Ascending aorta (tissue), 2 donors: Measurements from ENCODE around the gene DNMT1. TPM values are rescaled to one million over a fixed set of nuclear protein-coding genes. Genes with fewer than 3 reads are reported as not detected.

Source experiments
- DNase-seq, 2 donors: peaks; one replicate each; pipeline ENCODE4 v3.0.0-alpha.2; 2019; ENCODE audit warnings: low spot score in 2 of 2
- H3K27ac ChIP-seq, 2 donors: fragments of 200-600 bp; sonication (generic); one replicate each; pipeline ENCODE4 v1.5.1; 2016 to 2017; ENCODE audit warnings: mild to moderate bottlenecking in 1 of 2
- H3K27me3 ChIP-seq: fragments of 200-600 bp; sonication (generic); one replicate; pipeline ENCODE4 v1.5.1; 2017
- H3K36me3 ChIP-seq, 2 donors: fragments of 200-600 bp; sonication (generic); one replicate each; pipeline ENCODE4 v1.5.1; 2016
- H3K4me1 ChIP-seq, 2 donors: fragments of 200-600 bp; sonication (generic); one replicate each; pipeline ENCODE4 v1.5.1; 2016 to 2017; ENCODE audit warnings: mild to moderate bottlenecking in 1 of 2
- H3K4me3 ChIP-seq, 2 donors: fragments of 200-600 bp; sonication (generic); one replicate each; pipeline ENCODE4 v1.5.1; 2016 to 2017; ENCODE audit warnings: mild to moderate bottlenecking in 1 of 2
- H3K9me3 ChIP-seq, 2 donors: fragments of 200-600 bp; sonication (generic); one replicate each; pipeline ENCODE4 v1.5.1; 2016
- CTCF ChIP-seq, 3 experiments: fragments of 200-600 bp in 2 of 3; fragments of 450-650 bp in 1 of 3; sonication (generic) in 2 of 3; IDR thresholded peaks; one replicate each; pipeline ENCODE4 v1.5.1; 2016 to 2019; ENCODE audit warnings: antibody characterized with exemption in 3 of 3, mild to moderate bottlenecking in 1 of 3, moderate library complexity in 1 of 3
- intact Hi-C: fragments of 100-400 bp; cut with DNase I; formaldehyde crosslinking; loops from one replicate; pipeline ENCODE4 v1.15.1; 2023
- total RNA-seq: library from RNA; depleted of rRNA; stranded (reverse); fragments of >200 nt; gene quantifications from one replicate; pipeline ENCODE4 v1.1.0, GENCODE V29; 2016

The DNMT1 gene
- total RNA-seq, 1 donor from 2014 or later: 54.0 TPM

DNA sequence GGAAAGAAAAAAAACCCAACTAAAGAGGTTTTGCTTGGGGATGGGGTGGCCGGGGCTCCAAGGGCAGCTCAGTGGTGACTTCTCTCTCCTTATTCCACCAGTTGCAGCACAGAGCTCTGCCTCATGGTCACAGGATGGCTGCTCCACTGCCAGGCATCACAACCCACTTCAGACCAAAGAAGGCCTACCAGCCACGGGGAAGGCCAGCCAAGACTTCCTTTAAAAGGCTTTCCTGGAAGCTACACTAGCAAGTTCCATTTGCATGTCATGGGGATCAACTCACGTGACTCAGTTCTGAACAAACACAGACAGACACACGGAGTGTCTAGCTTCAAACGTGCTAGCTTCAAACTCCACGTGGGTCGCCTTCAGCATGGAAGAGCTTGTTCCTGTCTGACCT, 61.8 kb downstream of the DNMT1 start:
- H3K36me3 ChIP-seq: peaks cover 35 to 48% of the 10 kb centered on the region in 2 donors
- H3K27ac ChIP-seq: no peak overlapping the region
- no peak for TF ChIP-seq CTCF (IDR thresholded peaks at IDR 0.05)
- intact Hi-C loops: no loop called here
- no peaks in the 10 kb centered on the region for H3K27me3 ChIP-seq
- no peak for DNase-seq
- H3K9me3 ChIP-seq: no peaks in the 10 kb centered on the region
- no peak overlapping the region for H3K4me3 ChIP-seq
- H3K4me1 ChIP-seq: no peaks in the 10 kb centered on the region

- Histone ChIP-seq H3K4me1 (peaks cover 6 to 10% of the 10 kb centered on the region in 2 donors), H3K36me3 (peaks cover 3 to 5% of the 10 kb centered on the region in 2 donors), H3K9me3 (no peaks in the 10 kb centered on the region), H3K27me3 (no peaks in the 10 kb centered on the region), H3K4me3 (no peak overlapping the region), H3K27ac (peak overlapping the region in 1 of 2 donors; percentile 7)
- intact Hi-C loops: loop anchor here (10.0 kb wide), 1 partner anchor 209 kb away; the partner anchor contains the start of genes ICAM3 and RAVER1
- TF ChIP-seq CTCF (IDR thresholded peaks at IDR 0.05): no peak
- no peak for DNase-seq
These were observed 68.5 kb downstream of the DNMT1 start for GRCh38 chr19:10126213-10126639.

GRCh38 chr19:10124429-10124828, 70.3 kb downstream of the DNMT1 start:
- no peak overlapping the region for H3K27ac ChIP-seq
- no peaks in the 10 kb centered on the region for H3K9me3 ChIP-seq
- H3K4me1 ChIP-seq: peaks cover 10 to 22% of the 10 kb centered on the region in 2 donors
- TF ChIP-seq CTCF (IDR thresholded peaks at IDR 0.05): no peak
- no peak overlapping the region for H3K4me3 ChIP-seq
- no peaks in the 10 kb centered on the region for H3K27me3 ChIP-seq
- peaks cover 0 to 3% of the 10 kb centered on the region in 2 donors for H3K36me3 ChIP-seq
- intact Hi-C loops: loop anchor here (5.0 to 10.0 kb wide), 2 partner anchors 128 to 210 kb away; partner anchors contain the start of genes ICAM3, MRPL4 and RAVER1
- no peak for DNase-seq

GRCh38 chr19:10122045-10122444, 72.7 kb downstream of the DNMT1 start:
- peak in 1 of 2 donors; percentile 85 for DNase-seq
- Histone ChIP-seq H3K27ac (peak overlapping the region; percentile 84 to 87), H3K4me3 (no peak overlapping the region), H3K27me3 (no peaks in the 10 kb centered on the region), H3K4me1 (peaks cover 15 to 27% of the 10 kb centered on the region in 2 donors), H3K9me3 (no peaks in the 10 kb centered on the region), H3K36me3 (peaks cover 12 to 13% of the 10 kb centered on the region in 2 donors)
- TF ChIP-seq CTCF (IDR thresholded peaks at IDR 0.05): no peak
- intact Hi-C loops: loop anchor here (5.0 to 10.0 kb wide), 2 partner anchors 130 to 213 kb away; partner anchors contain the start of genes ICAM3, MRPL4 and RAVER1

DNA sequence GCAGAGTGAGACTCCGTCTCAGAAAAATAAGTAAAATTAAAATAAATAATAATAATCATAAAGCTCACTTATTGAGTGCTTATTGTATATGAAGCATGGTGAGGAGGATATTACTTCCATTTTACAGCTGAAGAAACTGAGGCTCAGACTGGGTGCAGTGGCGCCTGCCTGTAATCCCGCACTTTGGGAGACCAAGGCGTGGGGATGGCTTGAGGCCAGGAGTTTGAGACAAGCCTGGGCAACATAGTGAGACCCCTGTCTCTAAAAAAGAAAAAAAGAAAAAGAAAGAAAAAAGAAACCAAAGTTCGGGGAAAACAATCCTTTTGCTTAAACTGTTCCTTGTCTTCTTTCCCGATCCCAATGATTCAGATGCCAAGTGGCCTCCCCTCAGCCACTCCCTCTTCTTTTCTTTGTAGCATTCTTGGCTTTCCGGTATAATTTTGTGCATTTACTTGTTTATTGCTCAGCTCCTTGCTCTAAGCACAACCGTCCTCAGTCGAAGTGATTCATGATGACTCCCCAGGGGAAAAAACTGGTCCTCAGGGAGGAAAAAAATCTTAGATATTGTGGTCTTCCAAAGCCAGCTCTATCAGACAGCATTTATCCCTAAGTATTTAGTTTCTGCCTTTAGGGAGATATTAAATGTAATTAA, 74.1 kb downstream of the DNMT1 start:
- Histone ChIP-seq H3K27ac (peak overlapping the region; percentile 84 to 87), H3K36me3 (peaks cover 26 to 27% of the 10 kb centered on the region in 2 donors), H3K4me1 (peaks cover 15 to 27% of the 10 kb centered on the region in 2 donors), H3K27me3 (no peaks in the 10 kb centered on the region), H3K9me3 (no peaks in the 10 kb centered on the region), H3K4me3 (peak overlapping the region in 1 of 2 donors; percentile 99)
- intact Hi-C loops: loop anchor here (2.0 to 10.0 kb wide), 3 partner anchors 74 to 214 kb away; partner anchors contain the start of genes DNMT1, ICAM3, MRPL4 and RAVER1
- no peak for TF ChIP-seq CTCF (IDR thresholded peaks at IDR 0.05)
- DNase-seq: peak in 1 of 2 donors; percentile 80
